HG03097 (cell line): Measurements from ENCODE around the gene BMP2K.

ENCODE experiments used
- ATAC-seq: cut with Tn5 transposase; IDR thresholded peaks from one replicate; pipeline ENCODE4 v1.9.1; 2021; ENCODE audit not compliant: unreplicated experiment, low FRiP score

BMP2K gene

GRCh38 chr4:78776079-78776728 lies at the start of gene BMP2K:
Gene BMP2K (plus strand): TSS chr4:78776350. CDS start chr4:78776544, 194 bp downstream.
- peak; percentile 69 for ATAC-seq

GRCh38 chr4:78726546-78726945 lies 49.6 kb upstream of the BMP2K start:
- no peak for ATAC-seq

DNA sequence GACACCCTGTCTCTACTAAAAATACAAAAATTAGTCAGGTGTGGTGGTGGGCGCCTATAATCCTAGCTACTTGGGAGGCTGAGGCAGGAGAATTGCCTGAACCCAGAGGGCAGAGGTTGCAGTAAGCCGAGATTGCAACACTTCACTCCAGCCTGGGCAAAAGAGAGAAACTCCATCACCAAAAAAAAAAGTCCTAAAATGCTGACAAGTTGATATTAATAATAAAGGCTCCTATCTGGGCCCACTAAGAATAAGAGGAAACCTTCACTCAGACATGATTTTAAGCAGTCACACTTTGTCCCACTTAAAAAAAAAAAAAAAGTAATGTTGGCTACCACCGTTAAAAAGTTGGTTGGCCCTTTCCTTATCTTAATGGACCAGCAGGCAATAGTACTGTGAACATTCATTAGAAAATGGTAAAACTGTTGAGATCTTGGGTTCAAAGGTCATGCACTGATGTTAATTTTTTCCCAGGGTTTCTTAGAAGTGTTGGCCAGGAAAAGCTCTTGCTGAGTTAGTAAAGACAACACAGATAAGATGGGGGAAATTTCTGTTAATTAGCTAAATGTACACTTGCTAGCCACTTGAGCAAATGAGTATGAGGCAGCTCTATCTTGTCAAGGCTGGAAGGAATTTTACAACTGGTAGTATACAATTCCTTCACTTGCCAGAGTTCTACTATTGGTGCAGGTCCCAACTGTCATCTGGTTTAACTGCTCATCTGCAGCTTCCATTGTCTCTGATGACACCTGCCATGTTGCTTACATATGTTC lies 43.6 kb upstream of the BMP2K start:
- no peak for ATAC-seq

- no peak for ATAC-seq
Observed at GRCh38 chr4:78734441-78735162, 41.5 kb upstream of the BMP2K start.

GRCh38 chr4:78735697-78736096 lies 40.5 kb upstream of the BMP2K start:
- ATAC-seq: no peak

DNA sequence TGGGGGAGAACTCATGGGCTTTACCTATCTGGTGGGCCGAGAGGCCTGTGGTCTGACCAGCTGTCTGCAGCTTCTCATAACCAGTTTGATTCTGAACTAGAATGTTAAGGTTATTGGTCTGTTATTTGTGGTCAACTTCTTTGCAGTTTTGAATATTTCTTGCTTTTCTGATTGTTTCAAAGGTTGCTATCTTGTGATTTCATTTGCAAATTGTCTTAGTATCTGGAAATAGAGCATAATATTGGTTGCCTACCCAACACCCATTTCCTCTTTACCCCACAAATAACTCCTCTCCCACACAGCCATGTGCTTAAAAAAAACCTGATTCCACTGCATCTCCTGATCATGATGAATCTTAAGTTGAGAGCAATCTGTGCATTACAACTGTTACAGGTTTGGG lies 39.1 kb upstream of the BMP2K start:
- ATAC-seq: no peak

DNA sequence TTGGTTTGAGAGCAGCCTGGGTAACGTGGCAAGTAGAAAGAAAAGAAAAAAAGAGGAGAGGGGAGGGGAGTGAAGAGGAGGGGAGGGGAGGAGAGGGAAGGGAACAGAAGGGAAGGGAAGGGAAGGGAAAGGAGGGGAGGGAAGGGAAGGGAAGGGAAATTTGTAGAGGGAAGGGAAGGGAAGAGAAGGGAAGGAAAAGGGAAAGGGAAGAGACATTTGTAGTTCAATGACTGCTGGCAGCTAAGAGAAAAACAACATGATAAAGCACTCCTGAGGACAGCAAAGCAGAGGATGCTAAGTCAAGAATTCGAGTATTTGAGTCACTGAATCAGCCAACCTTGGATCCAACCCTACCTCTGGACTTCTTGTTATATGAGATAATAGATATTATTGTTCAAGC lies 38.2 kb upstream of the BMP2K start:
- no peak for ATAC-seq

DNA sequence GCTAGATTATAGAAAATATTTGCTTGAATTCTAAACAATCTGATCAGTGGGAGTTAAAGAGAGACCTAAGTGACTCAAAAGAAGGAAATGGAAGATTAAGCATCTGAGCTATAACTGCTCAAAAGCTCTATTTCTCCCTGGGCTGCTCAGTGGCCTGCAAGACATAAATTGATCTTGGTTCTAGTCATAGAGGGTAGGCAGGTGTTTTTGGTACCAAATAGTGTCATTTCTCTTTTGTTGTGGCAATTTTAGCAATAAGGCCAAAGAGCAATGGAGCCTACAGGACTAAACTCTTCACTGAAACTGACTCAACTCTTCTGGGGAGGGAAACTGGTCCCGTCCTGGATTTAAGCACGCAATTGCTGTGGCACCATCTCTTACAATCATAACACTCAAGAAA lies 33.9 kb upstream of the BMP2K start:
- ATAC-seq: no peak

DNA sequence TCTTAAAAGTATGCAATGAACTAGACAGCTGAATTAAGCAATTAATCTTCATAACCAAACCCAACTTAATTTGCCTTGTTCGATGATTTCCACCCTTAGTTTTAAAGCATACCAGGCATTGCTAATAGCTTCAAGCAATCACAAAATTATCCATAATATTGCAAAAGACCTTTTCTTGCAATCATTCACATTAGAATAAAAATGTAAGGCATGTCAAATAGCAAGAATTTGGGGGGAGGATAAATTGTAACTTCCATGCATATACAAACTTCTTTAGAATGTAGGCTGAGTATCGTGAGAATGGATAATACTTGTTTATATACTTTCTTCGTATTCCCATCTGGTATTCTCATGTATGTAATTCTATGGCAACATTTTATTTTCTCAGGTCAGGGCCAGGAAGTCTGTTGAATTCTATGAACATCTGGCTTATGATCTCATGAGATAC lies 28.7 kb upstream of the BMP2K start:
- ATAC-seq: no peak

DNA sequence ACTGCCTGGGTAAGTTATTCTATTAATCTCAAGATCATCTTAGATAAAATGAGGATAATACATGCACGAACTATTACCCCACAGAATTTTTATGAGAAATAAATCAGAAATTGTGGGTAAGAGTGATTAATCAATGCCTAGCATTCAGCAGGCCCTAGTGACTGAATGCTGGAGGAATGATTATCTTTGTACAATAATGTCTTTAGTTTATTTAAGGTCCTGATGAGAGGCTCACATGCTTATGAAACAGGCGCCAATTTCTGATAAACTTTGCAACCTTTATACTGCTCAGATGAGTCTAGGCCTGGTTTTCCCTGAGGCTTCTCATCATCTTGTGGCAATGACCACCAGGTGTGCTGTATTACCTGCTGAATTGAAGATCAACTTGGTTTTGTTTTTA lies 27.8 kb upstream of the BMP2K start:
- ATAC-seq: no peak

- ATAC-seq: peak; percentile 39
Observed at GRCh38 chr4:78749258-78749971, 26.7 kb upstream of the BMP2K start.

DNA sequence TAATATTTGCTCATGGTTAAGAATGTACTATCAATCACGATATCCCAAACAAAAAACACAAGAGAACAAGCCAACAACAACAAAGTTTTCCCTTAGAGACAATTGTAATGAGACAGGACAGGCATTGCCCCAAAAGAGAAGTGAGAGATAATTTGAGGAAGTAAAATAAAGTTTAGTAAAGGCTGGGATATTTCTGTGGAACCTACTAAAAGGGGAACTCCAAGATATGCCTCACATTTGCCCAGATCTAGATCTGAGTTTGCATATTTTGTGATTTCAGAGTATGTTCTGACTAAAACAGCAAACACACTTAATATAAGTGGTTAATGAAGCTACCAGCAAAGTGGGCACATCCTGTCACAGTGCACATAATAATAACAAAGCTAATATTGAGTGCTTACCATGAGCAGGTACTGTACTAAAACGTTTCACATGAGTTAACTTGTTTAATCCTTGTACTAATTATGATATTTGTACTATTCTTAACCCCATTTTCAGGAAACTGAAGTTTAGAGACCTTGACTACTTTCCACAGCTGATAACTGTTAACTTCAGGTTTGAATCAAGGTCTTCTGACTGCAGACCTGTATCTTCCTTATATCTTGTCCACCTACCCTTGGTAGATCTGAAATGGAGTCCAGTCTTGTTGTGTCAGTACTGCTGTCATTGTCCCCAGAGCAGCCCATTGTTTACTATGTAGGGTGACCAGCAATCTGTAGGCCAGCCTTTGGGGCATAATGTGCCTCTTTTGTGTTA lies 26.0 kb upstream of the BMP2K start:
- ATAC-seq: peak; percentile 83

DNA sequence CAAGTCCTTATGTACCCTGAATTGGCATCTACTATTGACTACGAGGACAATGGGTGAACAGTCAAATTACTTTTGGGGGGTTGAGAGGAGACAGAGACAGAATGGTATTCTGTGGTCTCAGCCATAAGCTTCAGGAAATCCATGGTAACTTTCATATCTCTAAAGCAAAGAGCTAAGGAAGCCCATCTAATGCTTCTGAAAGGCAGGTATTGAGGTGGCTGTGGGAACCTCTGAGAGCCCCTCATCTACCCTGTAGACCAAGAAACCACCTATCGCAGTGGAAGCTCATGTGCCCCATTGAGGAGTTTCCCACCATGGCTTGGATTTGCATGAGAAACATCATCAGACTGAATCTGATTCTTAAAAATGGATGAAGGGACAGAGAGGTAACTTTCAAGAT lies 23.1 kb upstream of the BMP2K start:
- ATAC-seq: no peak

DNA sequence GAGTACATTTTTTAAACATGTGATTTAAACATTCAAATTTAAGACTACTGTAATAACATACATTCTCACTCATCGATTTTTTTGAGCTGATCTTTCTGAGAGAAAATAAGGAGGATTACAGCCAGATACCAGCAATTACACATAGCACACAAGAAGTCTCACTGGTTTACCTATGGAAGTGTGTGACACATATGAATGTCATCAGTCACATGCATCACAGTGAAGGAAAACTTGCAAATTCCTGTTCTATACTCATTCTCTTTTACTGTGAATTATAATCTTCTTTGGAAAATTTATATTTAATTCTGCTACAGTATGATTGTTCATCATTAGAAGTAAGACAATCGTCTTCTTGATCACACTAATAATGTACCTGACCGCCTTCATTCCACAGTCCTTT lies 21.3 kb upstream of the BMP2K start:
- ATAC-seq: no peak

DNA sequence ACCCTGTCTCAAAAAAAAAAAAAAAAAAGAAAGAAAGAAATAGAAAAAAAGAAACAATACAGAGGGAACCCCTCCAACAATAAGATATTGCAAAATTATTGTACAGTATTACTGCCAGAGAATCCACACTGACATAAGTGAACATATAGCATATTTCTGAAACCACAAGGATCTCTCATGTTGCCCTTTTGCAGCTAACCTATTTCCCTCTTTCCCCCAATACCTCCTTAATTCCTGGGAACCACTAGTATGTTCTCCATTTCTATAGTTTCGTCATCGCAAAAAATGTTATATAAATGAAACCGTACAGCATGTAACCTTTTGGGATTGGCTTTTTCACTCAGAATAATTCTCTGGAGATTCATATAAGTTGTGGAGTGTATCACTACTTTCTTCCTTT lies 20.0 kb upstream of the BMP2K start:
- no peak for ATAC-seq

GRCh38 chr4:78756776-78757175 lies 19.4 kb upstream of the BMP2K start:
- no peak for ATAC-seq

DNA sequence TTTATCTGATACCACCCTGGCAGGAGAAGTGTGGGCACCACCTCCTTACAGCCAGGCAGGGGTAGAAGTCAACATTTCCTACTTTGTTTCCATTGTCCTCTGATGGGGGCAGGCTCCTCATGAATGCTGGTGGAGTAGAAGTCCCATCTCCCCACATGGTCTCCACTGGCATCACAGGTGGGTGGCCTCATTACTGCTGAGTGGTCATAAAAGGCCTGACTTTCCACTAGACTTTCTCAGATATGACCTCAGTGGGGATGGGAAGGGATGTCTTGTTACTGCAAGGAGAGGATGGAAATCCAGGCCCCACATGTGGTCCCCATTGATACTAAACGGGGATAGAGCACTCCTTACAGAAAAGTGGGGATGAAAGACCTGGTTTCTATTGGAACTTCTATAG lies 18.6 kb upstream of the BMP2K start:
- ATAC-seq: no peak

DNA sequence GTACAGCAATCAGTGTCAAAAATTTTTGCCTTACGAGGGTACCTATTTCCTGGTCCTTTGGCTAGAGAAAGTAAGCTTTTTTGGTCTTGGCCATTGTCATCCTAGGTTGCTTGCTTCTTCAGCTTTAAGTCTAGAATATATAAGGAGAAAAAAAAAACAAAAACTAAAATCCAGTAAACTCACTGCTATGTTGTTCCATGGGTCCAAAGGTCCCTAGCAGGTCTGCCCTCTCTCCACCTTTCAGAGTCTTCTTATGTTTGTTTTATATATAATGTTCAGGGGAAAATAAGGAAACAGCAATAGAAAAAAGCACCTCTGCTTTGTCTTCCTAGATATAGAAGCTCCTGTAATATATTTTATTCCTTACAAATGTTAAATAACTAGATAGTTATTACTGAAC lies 18.1 kb upstream of the BMP2K start:
- ATAC-seq: no peak

GRCh38 chr4:78762529-78762928 lies 13.6 kb upstream of the BMP2K start:
- ATAC-seq: no peak

GRCh38 chr4:78763251-78763650 lies 12.9 kb upstream of the BMP2K start:
- no peak for ATAC-seq
